Measurements from ENCODE around the gene ZBTB21. TPM values are rescaled to one million over a fixed set of nuclear protein-coding genes. Genes with fewer than 3 reads are reported as not detected.

Gene ZBTB21
- total and polyA plus RNA-seq, 9 of the 15 experiments (the other 6 are each of a cell fraction or from before 2014, with no cell fraction given) = 2.2 to 15.2 (median 8.7) TPM

- no peak for TF ChIP-seq MYC (IDR thresholded peaks at IDR 0.05; ENCODE audit: low read depth, low read length)
- TF ChIP-seq MYC (CRISPR knock-in tag; IDR thresholded peaks at IDR 0.05; ENCODE audit: borderline replicate concordance, low read depth) = 0 out of 2 replicates have a peak, but pooled peaks have one; percentile 61
- peak; percentile 34; the same call in 1 of the 2 replicates for TF ChIP-seq ZNF175 (CRISPR knock-in tag; IDR thresholded peaks at IDR 0.05; ENCODE audit: low read depth)
- TF ChIP-seq MTA3 (IDR thresholded peaks at IDR 0.05; ENCODE audit: borderline replicate concordance) = peak; percentile 100
- TF ChIP-seq TCFL5 (CRISPR knock-in tag; conservative IDR thresholded peaks at IDR 0.05) = no peak
- no peak for TF ChIP-seq HNRNPK (IDR thresholded peaks at IDR 0.05; ENCODE audit: low read depth, low read length, poor library complexity, severe bottlenecking)
- TF ChIP-seq, protein P1, sequence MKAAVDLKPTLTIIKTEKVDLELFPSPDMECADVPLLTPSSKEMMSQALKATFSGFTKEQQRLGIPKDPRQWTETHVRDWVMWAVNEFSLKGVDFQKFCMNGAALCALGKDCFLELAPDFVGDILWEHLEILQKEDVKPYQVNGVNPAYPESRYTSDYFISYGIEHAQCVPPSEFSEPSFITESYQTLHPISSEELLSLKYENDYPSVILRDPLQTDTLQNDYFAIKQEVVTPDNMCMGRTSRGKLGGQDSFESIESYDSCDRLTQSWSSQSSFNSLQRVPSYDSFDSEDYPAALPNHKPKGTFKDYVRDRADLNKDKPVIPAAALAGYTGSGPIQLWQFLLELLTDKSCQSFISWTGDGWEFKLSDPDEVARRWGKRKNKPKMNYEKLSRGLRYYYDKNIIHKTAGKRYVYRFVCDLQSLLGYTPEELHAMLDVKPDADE (conservative IDR thresholded peaks at IDR 0.05; ENCODE audit: control insufficient read depth, low read depth, low read length) = 0 out of 2 replicates have a peak, but pooled peaks have one; percentile 19
- peak; percentile 97 for TF ChIP-seq MEIS2 (IDR thresholded peaks at IDR 0.05; ENCODE audit: partially characterized antibody)
- peak; percentile 97 for TF ChIP-seq ZBTB12 (CRISPR knock-in tag; IDR thresholded peaks at IDR 0.05)
- TF ChIP-seq ATF1 (CRISPR knock-in tag; IDR thresholded peaks at IDR 0.05) = peak; percentile 90
- TF ChIP-seq ATF1 (tag; IDR thresholded peaks at IDR 0.05) = peak; percentile 100
- TF ChIP-seq ATF2 (CRISPR knock-in tag; IDR thresholded peaks at IDR 0.05) = peak; percentile 94
- TF ChIP-seq ARID4B (CRISPR knock-in tag; IDR thresholded peaks at IDR 0.05) = peak; percentile 50
- peak; percentile 99 for TF ChIP-seq CREB1 (IDR thresholded peaks at IDR 0.05)
- peak; percentile 96 for TF ChIP-seq CREB1 (CRISPR knock-in tag; IDR thresholded peaks at IDR 0.05)
- peak; percentile 33 to 86 (median 78) for TF ChIP-seq YY1 (IDR thresholded peaks at IDR 0.05; ENCODE audit: borderline replicate concordance in 1 of 3, control insufficient read depth in 1 of 3, extremely low read depth in 1 of 3, insufficient read depth in 3 of 3, insufficient read length in 1 of 3, insufficient replicate concordance in 2 of 3, low read depth in 1 of 3, low read length in 2 of 3)
- TF ChIP-seq ZNF384 (IDR thresholded peaks at IDR 0.05; ENCODE audit: low read depth, low read length) = peak; percentile 75
- peak; percentile 77; the same call in 1 of the 2 replicates for TF ChIP-seq TOE1 (IDR thresholded peaks at IDR 0.05; ENCODE audit: borderline replicate concordance)
- TF ChIP-seq TOE1 (CRISPR knock-in tag; IDR thresholded peaks at IDR 0.05; ENCODE audit: borderline replicate concordance, low read depth) = no peak
These were observed at the start of gene ZBTB21 (continued) for GRCh38 chr21:42009831-42010506.

All from K562 (cell line).